Loucy (cell line): ENCODE measurements around the gene SGMS1.

Experiments used
- H2AFZ ChIP-seq: fragments of 200-600 bp; sonication (generic); 2 replicates; pipeline ENCODE4 v1.6.0; 2016; ENCODE audit warnings: antibody characterized with exemption, mild to moderate bottlenecking, low read length, moderate library complexity
- H3F3A ChIP-seq: fragments of 200-600 bp; 2 replicates; pipeline ENCODE4 v1.6.0; 2016; ENCODE audit warnings: antibody characterized with exemption, low read depth, mild to moderate bottlenecking
- H3K27me3 ChIP-seq: fragments of 200-600 bp; sonication (generic); 2 replicates; pipeline ENCODE4 v1.6.1; 2014; ENCODE audit warnings: low read length, mild to moderate bottlenecking; ENCODE audit not compliant: insufficient read depth, poor library complexity, severe bottlenecking
- H3K36me3 ChIP-seq: fragments of 200-600 bp; sonication (generic); 2 replicates; pipeline ENCODE4 v1.6.1; 2016; ENCODE audit warnings: low read length; ENCODE audit not compliant: insufficient read depth
- H3K4me1 ChIP-seq: fragments of 200-600 bp; sonication (generic); 2 replicates; pipeline ENCODE4 v1.5.1; 2014; ENCODE audit warnings: low read length, mild to moderate bottlenecking; ENCODE audit not compliant: insufficient read depth, poor library complexity, severe bottlenecking
- H3K4me2 ChIP-seq: fragments of 200-600 bp; sonication (generic); 2 replicates; pipeline ENCODE4 v1.6.0; 2014; ENCODE audit warnings: antibody characterized with exemption, low read length, low read depth, mild to moderate bottlenecking; ENCODE audit not compliant: poor library complexity, severe bottlenecking
- H3K4me3 ChIP-seq: fragments of 200-600 bp; sonication (generic); 2 replicates; pipeline ENCODE4 v1.5.1; 2014; ENCODE audit warnings: low read length, mild to moderate bottlenecking, mixed read lengths; ENCODE audit not compliant: poor library complexity, severe bottlenecking
- H3K79me2 ChIP-seq: fragments of 200-600 bp; sonication (generic); 2 replicates; pipeline ENCODE4 v1.6.1; 2014; ENCODE audit warnings: low read length; ENCODE audit not compliant: insufficient read depth
- H3K9ac ChIP-seq: fragments of 200-600 bp; sonication (generic); 2 replicates; pipeline ENCODE4 v1.6.0; 2014; ENCODE audit warnings: mild to moderate bottlenecking, low read depth, low read length, moderate library complexity; ENCODE audit not compliant: poor library complexity, severe bottlenecking
- H3K9me2 ChIP-seq: fragments of 200-600 bp; sonication (generic); replicated peaks from 2 replicates; pipeline ENCODE4 v1.6.1; 2016; ENCODE audit warnings: low read depth, low read length, mixed read lengths
- H3K9me3 ChIP-seq: fragments of 200-600 bp; sonication (generic); 2 replicates; pipeline ENCODE4 v1.6.1; 2014; ENCODE audit warnings: mild to moderate bottlenecking, antibody characterized with exemption, low read length, low read depth; ENCODE audit not compliant: insufficient read depth
- H4K20me1 ChIP-seq: fragments of 200-600 bp; sonication (generic); 2 replicates; pipeline ENCODE4 v1.6.0; 2014; ENCODE audit warnings: antibody characterized with exemption, low read length, mild to moderate bottlenecking; ENCODE audit not compliant: insufficient read depth, poor library complexity, severe bottlenecking
- EZH2phosphoT487 ChIP-seq: fragments of 200-600 bp; IDR thresholded peaks from 2 replicates; pipeline ENCODE4 v1.6.1; 2018; ENCODE audit warnings: antibody characterized with exemption, mild to moderate bottlenecking, moderate library complexity, borderline replicate concordance
- TF ChIP-seq, protein P1 (sequence below): fragments of 200-600 bp; sonication (generic); conservative IDR thresholded peaks from 2 replicates; pipeline ENCODE4 v1.5.1; 2014; ENCODE audit warnings: mild to moderate bottlenecking, antibody characterized with exemption, low read length

Gene SGMS1

DNA sequence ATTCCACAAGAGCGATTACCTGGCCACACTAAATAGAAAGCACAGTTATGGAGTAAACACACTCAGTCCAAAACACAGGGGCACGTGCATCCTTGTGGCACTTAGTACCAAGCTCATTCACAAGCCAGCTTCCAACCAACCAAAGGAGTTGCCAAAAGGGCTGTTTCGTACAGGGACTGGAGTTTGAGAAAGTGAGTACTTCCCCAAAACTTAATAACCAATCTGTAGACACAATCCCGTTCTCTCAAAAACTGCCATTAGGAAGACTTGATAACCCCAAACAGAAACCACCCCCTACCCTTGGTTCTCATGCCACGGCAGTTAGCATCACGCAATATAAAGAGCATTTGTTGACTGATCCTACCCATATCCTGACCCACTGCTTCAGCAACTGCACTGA, 206.3 kb downstream of the SGMS1 start:
- no peaks in the 10 kb centered on the region for H3K79me2 ChIP-seq
- H3K4me1 ChIP-seq, result no peaks in the 10 kb centered on the region
- H4K20me1 ChIP-seq, result no peaks in the 10 kb centered on the region
- no peaks in the 10 kb centered on the region for H3F3A ChIP-seq
- no peaks in the 10 kb centered on the region for H3K9me3 ChIP-seq
- no peak overlapping the region for H2AFZ ChIP-seq
- H3K9ac ChIP-seq, result peak overlapping the region; percentile 36
- TF ChIP-seq EZH2phosphoT487, result no peak
- TF ChIP-seq, protein P1, sequence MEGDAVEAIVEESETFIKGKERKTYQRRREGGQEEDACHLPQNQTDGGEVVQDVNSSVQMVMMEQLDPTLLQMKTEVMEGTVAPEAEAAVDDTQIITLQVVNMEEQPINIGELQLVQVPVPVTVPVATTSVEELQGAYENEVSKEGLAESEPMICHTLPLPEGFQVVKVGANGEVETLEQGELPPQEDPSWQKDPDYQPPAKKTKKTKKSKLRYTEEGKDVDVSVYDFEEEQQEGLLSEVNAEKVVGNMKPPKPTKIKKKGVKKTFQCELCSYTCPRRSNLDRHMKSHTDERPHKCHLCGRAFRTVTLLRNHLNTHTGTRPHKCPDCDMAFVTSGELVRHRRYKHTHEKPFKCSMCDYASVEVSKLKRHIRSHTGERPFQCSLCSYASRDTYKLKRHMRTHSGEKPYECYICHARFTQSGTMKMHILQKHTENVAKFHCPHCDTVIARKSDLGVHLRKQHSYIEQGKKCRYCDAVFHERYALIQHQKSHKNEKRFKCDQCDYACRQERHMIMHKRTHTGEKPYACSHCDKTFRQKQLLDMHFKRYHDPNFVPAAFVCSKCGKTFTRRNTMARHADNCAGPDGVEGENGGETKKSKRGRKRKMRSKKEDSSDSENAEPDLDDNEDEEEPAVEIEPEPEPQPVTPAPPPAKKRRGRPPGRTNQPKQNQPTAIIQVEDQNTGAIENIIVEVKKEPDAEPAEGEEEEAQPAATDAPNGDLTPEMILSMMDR, result no peak
- no peaks in the 10 kb centered on the region for H3K36me3 ChIP-seq
- no peaks in the 10 kb centered on the region for H3K9me2 ChIP-seq
- peak overlapping the region; percentile 62 for H3K4me2 ChIP-seq
- no peaks in the 10 kb centered on the region for H3K27me3 ChIP-seq
- H3K4me3 ChIP-seq, result peak overlapping the region; percentile 71

DNA sequence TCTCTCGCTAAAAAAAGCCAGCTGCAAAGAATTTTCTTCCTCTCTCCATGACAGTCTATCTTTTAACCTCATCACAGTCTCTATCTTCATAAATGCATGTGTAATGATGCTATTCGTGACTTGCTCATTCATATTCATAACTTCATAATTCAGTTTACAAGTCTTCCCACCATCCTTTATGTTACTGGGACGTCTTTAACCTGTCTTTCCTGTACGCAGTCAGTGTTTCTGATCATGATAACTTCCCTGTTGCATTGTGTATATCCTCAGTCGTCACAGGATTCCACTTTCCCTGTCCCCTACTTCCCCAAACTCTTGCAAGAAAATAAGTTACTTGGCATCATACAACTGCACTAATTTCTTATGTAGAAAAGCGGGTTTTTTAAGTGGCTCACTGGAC, 206.9 kb downstream of the SGMS1 start:
- Histone ChIP-seq H4K20me1 (no peaks in the 10 kb centered on the region), H2AFZ (no peak overlapping the region), H3K4me2 (no peak overlapping the region), H3K4me1 (peaks cover under 1% of the 10 kb centered on the region), H3K27me3 (no peaks in the 10 kb centered on the region), H3K9me3 (no peaks in the 10 kb centered on the region), H3K36me3 (no peaks in the 10 kb centered on the region), H3K4me3 (no peak overlapping the region), H3K79me2 (no peaks in the 10 kb centered on the region), H3K9me2 (no peaks in the 10 kb centered on the region), H3K9ac (no peak overlapping the region), H3F3A (no peaks in the 10 kb centered on the region)
- TF ChIP-seq, protein P1, result no peak
- no peak for TF ChIP-seq EZH2phosphoT487

DNA sequence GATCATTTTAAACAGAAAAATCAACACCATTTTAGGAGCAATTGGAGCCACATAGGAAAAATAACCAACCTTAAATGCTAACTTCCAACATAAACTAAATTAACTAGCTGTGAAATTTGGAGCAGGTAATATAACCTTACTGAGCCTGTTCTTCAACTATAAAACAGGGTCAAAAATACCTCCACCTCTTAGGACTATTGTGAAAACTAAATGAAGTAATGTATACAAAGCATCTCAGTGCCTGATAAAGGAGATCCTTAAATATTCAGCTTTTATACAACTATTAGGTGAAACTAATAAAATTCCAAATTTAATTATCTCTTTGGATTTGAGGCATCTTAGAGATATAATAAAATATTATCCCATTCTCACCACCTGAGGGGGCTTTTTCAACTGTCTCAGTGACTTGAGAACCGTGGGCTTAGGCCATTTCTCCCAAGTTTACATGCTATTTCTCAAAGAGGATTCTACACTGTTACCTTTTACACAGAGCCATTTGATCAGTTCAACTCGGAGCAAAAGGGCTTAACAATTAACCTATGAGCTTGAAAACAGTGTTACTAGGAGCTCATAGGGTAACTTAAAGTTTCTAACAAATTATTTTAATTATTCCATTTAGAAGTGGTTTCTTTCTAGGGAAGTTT, 207.5 kb downstream of the SGMS1 start:
- Histone ChIP-seq H3K27me3 (no peaks in the 10 kb centered on the region), H3K9ac (no peak overlapping the region), H3K4me3 (no peak overlapping the region), H3K79me2 (no peaks in the 10 kb centered on the region), H3K4me2 (no peak overlapping the region), H3K9me2 (no peaks in the 10 kb centered on the region), H2AFZ (no peak overlapping the region), H3K9me3 (no peaks in the 10 kb centered on the region), H3K36me3 (no peaks in the 10 kb centered on the region), H4K20me1 (no peaks in the 10 kb centered on the region), H3F3A (no peaks in the 10 kb centered on the region), H3K4me1 (peaks cover 7% of the 10 kb centered on the region)
- TF ChIP-seq, protein P1, result peak; percentile 28; the same call in 1 of the 2 replicates
- TF ChIP-seq EZH2phosphoT487, result no peak
